HG03520 (cell line): ENCODE data around the gene TLE3.
A peak's percentile ranks its signal among the peaks of the same experiment; 100 is the strongest.

ENCODE experiments used
- ATAC-seq: cut with Tn5 transposase; IDR thresholded peaks from one replicate; pipeline ENCODE4 v1.9.1; 2021; ENCODE audit warnings: mild to moderate bottlenecking, moderate library complexity; ENCODE audit not compliant: unreplicated experiment

Gene TLE3

GRCh38 chr15:70100474-70101341, 3.0 kb upstream of the TLE3 start:
- ATAC-seq: no peak

GRCh38 chr15:70099967-70100473, 2.3 kb upstream of the TLE3 start:
- no peak for ATAC-seq

GRCh38 chr15:70099167-70099966, 1.6 kb upstream of the TLE3 start:
- ATAC-seq: peak; percentile 58

- no peak for ATAC-seq
Measured at GRCh38 chr15:70098461-70099166, 897 bp upstream of the TLE3 start.

GRCh38 chr15:70098153-70098460, 390 bp upstream of the TLE3 start:
- no peak for ATAC-seq

GRCh38 chr15:70097063-70097320, 725 bp downstream of the TLE3 start:
- ATAC-seq: no peak

- no peak for ATAC-seq
Measured at GRCh38 chr15:70096215-70097062, 1.3 kb downstream of the TLE3 start.

GRCh38 chr15:70095408-70096214, 2.1 kb downstream of the TLE3 start:
- ATAC-seq: no peak

- no peak for ATAC-seq
Measured at GRCh38 chr15:70094690-70095311, 2.9 kb downstream of the TLE3 start.

GRCh38 chr15:70093481-70094319, 4.0 kb downstream of the TLE3 start:
- no peak for ATAC-seq

- ATAC-seq: no peak
Measured at GRCh38 chr15:70093070-70093469, 4.6 kb downstream of the TLE3 start.

GRCh38 chr15:70092464-70093027, 5.2 kb downstream of the TLE3 start:
- ATAC-seq: no peak

GRCh38 chr15:70091726-70092463, 5.8 kb downstream of the TLE3 start:
- no peak for ATAC-seq

- ATAC-seq: no peak
Measured at GRCh38 chr15:70090436-70091296, 7.1 kb downstream of the TLE3 start.

- no peak for ATAC-seq
Measured at GRCh38 chr15:70089692-70089971, 8.1 kb downstream of the TLE3 start.

- no peak for ATAC-seq
Measured at GRCh38 chr15:70088887-70089691, 8.6 kb downstream of the TLE3 start.
